Nephron progenitor cell (in vitro differentiated cells): ENCODE data around the gene CDH20.

ENCODE experiments used
- DNase-seq: peaks from one replicate; pipeline ENCODE4 v3.0.0; 2021
- H3K27ac Mint-ChIP-seq: 2 replicates; pipeline ENCODE4 v1.8.0; 2021; ENCODE audit warnings: mild to moderate bottlenecking, moderate library complexity, mixed read lengths
- H3K27me3 Mint-ChIP-seq: 2 replicates; pipeline ENCODE4 v1.8.0; 2021; ENCODE audit warnings: mild to moderate bottlenecking, low read depth, mixed read lengths; ENCODE audit not compliant: poor library complexity
- H3K36me3 Mint-ChIP-seq: 2 replicates; pipeline ENCODE4 v1.8.0; 2021; ENCODE audit warnings: low read depth, mixed read lengths
- H3K4me1 Mint-ChIP-seq: 2 replicates; pipeline ENCODE4 v1.8.0; 2021; ENCODE audit warnings: mixed read lengths
- H3K4me3 Mint-ChIP-seq: 2 replicates; pipeline ENCODE4 v1.8.0; 2021; ENCODE audit warnings: mild to moderate bottlenecking, moderate library complexity, mixed read lengths
- H3K9me3 Mint-ChIP-seq: 2 replicates; pipeline ENCODE4 v1.8.0; 2021; ENCODE audit warnings: mild to moderate bottlenecking, moderate library complexity, mixed read lengths
- CTCF ChIP-seq: fragments of 200-600 bp; sonication (generic); IDR thresholded peaks from 2 replicates; pipeline ENCODE4 v1.5.0; 2021; ENCODE audit warnings: antibody characterized with exemption

The CDH20 gene

GRCh38 chr18:61543518-61543917 lies 210.3 kb downstream of the CDH20 start:
- Mint-ChIP-seq H3K4me3 (no peak overlapping the region), H3K27ac (no peak overlapping the region), H3K27me3 (no peaks in the 10 kb centered on the region), H3K36me3 (peaks cover 14% of the 10 kb centered on the region), H3K4me1 (peaks cover 20% of the 10 kb centered on the region), H3K9me3 (peaks cover 7% of the 10 kb centered on the region)
- no peak for DNase-seq
- TF ChIP-seq CTCF = no peak

GRCh38 chr18:61544178-61544577 lies 210.9 kb downstream of the CDH20 start:
- no peak for TF ChIP-seq CTCF
- Mint-ChIP-seq H3K27ac (no peak overlapping the region), H3K4me1 (peaks cover 20% of the 10 kb centered on the region), H3K9me3 (peaks cover 7% of the 10 kb centered on the region), H3K27me3 (no peaks in the 10 kb centered on the region), H3K36me3 (peaks cover 14% of the 10 kb centered on the region), H3K4me3 (no peak overlapping the region)
- DNase-seq = no peak

- Mint-ChIP-seq H3K27ac (no peak overlapping the region), H3K27me3 (no peaks in the 10 kb centered on the region), H3K4me3 (no peak overlapping the region), H3K4me1 (peaks cover 20% of the 10 kb centered on the region), H3K36me3 (peaks cover 3% of the 10 kb centered on the region), H3K9me3 (peaks cover 3% of the 10 kb centered on the region)
- no peak for DNase-seq
- TF ChIP-seq CTCF = no peak
Measured at GRCh38 chr18:61545281-61546245, 212.3 kb downstream of the CDH20 start.

GRCh38 chr18:61546590-61546989 lies 213.4 kb downstream of the CDH20 start:
- H3K4me3 Mint-ChIP-seq = no peak overlapping the region
- no peak for TF ChIP-seq CTCF
- H3K36me3 Mint-ChIP-seq = no peaks in the 10 kb centered on the region
- DNase-seq = no peak
- H3K27ac Mint-ChIP-seq = no peak overlapping the region
- H3K4me1 Mint-ChIP-seq = peaks cover 19% of the 10 kb centered on the region
- H3K27me3 Mint-ChIP-seq = no peaks in the 10 kb centered on the region
- H3K9me3 Mint-ChIP-seq = no peaks in the 10 kb centered on the region

- Mint-ChIP-seq H3K4me1 (peaks cover 15% of the 10 kb centered on the region), H3K4me3 (no peak overlapping the region), H3K27ac (no peak overlapping the region), H3K9me3 (no peaks in the 10 kb centered on the region), H3K36me3 (no peaks in the 10 kb centered on the region), H3K27me3 (no peaks in the 10 kb centered on the region)
- no peak for DNase-seq
- TF ChIP-seq CTCF = no peak
Measured at GRCh38 chr18:61549416-61549815, 216.2 kb downstream of the CDH20 start.

- H3K27ac Mint-ChIP-seq = no peak overlapping the region
- peaks cover 11% of the 10 kb centered on the region for H3K4me1 Mint-ChIP-seq
- no peaks in the 10 kb centered on the region for H3K27me3 Mint-ChIP-seq
- no peak for DNase-seq
- no peaks in the 10 kb centered on the region for H3K36me3 Mint-ChIP-seq
- no peak overlapping the region for H3K4me3 Mint-ChIP-seq
- no peak for TF ChIP-seq CTCF
- no peaks in the 10 kb centered on the region for H3K9me3 Mint-ChIP-seq
Measured at GRCh38 chr18:61549889-61550288, 216.7 kb downstream of the CDH20 start.
